DMS53 (cell line): ENCODE measurements around the gene ELOVL7.
"Not testable (repeated sequence)": the region's sequence is repeated elsewhere in the genome, so short reads cannot be mapped to it uniquely, and the experiment has no call there.

ENCODE experiments used
- DNase-seq: peaks from one replicate; lab custom pipeline; 2025; lab: John Stamatoyannopoulos, UW

Gene ELOVL7

DNA sequence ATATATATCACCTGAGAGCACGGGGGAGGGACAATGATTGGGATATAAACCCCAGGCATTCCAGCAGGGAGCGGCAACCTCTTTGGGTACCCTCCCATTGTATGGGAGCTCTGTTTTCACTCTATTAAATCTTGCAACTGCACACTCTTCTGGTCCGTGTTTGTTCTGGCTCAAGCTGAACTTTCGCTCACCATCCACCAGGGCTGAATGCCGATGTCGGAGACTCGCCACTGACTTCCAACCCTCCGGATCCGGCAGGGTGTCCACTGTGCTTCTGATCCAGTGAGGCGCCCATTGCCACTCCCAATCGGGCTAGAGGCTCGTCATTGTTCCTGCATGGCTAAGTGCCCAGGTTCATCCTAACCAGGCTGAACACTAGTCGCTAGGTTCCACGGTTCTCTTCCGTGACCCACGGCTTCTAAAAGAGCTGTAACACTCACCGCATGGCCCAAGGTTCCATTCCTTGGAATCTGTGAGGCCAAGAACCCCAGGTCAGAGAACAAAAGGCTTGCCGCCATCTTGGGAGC lies 48.6 kb downstream of the ELOVL7 start:
- not testable (repeated sequence) for DNase-seq

- DNase-seq = peak; percentile 9
These were observed 49.4 kb downstream of the ELOVL7 start for GRCh38 chr5:60794691-60795090.

DNA sequence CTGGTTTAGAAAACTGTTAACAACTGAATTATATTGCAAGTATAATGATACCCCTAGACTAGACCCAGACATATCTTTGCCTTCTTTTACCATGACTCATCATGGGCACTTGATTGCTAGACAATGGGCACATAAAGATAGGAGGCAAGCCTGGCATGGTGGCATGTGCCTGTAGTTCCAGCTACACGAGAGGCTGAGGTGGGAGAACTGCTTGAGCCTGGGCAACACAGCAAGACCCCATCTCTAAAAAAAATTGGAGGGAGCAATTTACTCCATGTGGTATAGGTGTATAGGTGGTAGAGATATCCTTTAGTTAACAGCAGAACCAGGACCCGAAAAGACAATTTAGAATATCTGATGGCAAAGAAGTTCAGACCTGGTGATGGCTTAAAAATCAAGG lies 51.6 kb downstream of the ELOVL7 start:
- DNase-seq = no peak

- peak; percentile 6 for DNase-seq
These were observed 54.5 kb downstream of the ELOVL7 start for GRCh38 chr5:60789551-60789950.

DNA sequence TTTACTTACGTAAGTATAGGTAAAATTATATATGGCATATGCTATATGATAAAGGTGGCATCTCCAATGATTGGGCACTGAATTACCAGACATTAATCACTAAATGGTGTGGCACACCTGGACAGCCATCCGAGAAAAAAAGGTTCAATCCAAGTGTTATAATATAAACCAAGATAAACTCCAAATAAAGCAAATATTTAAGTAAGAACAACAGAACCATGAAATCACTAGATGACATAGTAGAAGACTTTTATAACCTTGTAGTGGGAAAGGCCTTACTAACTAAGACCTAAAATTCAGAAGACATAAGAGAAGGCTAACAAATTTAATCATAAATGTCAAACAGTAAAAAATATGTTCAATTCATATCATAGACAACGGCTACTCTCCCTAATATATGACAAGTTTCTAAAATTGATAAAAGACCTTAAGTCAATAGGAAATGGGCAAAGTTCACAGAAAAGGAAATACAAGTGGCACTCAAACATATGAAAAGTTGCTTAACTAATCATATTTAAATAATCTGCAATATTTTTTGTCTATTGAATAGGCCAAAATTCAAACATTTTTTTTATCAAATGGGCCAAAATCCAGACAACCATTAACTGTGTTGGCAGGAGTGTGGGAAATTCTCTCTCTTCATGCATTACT lies 55.1 kb downstream of the ELOVL7 start:
- no peak for DNase-seq

GRCh38 chr5:60779466-60779865 lies 64.6 kb downstream of the ELOVL7 start:
- DNase-seq = no peak

GRCh38 chr5:60776343-60776742 lies 67.7 kb downstream of the ELOVL7 start:
- DNase-seq = no peak

DNA sequence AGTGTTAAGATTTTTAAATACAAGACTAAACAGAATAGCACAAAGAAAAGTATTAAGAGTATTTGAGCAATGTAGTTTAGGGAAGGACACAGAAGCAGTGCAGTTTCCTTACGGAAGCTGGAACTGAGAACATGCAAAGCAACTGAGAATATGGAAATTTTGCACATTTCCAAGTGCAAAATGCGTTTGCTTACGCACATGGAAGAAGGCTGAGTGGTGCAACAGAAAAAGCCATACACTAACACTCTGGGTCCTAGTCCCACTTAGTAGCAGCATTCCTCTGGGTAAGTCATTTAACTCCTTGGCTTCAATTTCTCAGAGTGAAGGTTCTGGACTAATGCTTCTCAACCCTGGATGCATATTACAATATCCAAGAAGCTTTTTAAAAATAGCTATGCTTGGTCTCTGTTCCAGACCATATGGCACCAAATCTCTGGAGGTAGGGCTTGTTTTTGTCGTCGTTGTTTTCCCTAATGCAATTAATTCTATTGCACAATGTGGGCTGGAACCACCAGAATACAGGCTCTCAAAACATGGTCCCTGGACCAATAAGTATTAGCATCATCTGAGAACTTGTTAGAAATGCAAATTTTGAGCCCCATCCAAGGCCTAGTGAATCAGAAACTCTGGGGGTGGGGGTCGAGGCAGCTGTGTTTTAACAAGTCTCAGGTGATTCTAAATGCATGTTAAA lies 78.9 kb downstream of the ELOVL7 start:
- no peak for DNase-seq

DNA sequence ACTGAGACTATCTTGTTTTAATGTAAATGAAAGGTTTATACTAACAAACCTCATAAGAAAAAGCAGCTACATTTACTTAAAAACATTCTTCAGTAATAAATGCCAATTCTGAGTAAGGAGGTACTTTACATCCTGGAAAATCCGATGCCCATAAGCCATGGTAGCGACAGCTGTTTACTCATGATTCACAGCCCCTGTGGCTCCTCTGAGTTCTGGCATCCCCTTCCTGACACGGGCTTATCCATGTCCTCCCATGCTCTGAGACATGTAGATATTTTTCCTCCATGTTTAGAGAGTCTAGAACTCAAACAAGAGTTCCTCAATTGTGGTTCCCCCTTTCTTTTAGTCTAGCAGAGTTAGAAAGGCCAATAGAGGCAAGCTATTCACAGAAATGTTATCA lies 81.0 kb downstream of the ELOVL7 start:
- no peak for DNase-seq

GRCh38 chr5:60754495-60754894 lies 89.6 kb downstream of the ELOVL7 start:
- DNase-seq = no peak

DNA sequence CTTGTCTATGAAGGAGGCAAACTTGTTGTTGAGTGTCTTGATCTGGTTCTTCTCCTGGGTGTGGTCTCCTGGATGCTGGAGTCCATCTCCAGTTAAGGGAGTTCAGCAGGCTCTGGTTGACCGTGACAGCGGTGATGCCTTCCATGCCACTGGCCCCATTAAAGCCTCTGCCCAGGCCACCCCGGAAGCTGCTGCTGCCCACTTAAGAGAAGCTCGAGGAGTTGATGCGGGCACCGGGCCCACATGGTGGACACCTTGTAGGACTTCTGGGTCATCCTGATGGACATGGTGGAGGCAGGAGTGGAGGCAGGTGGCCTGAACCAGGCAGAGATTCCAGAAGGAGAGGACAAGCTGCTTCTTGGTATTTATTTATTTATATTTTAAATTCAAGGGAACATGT lies 99.4 kb downstream of the ELOVL7 start:
- DNase-seq = no peak

DNA sequence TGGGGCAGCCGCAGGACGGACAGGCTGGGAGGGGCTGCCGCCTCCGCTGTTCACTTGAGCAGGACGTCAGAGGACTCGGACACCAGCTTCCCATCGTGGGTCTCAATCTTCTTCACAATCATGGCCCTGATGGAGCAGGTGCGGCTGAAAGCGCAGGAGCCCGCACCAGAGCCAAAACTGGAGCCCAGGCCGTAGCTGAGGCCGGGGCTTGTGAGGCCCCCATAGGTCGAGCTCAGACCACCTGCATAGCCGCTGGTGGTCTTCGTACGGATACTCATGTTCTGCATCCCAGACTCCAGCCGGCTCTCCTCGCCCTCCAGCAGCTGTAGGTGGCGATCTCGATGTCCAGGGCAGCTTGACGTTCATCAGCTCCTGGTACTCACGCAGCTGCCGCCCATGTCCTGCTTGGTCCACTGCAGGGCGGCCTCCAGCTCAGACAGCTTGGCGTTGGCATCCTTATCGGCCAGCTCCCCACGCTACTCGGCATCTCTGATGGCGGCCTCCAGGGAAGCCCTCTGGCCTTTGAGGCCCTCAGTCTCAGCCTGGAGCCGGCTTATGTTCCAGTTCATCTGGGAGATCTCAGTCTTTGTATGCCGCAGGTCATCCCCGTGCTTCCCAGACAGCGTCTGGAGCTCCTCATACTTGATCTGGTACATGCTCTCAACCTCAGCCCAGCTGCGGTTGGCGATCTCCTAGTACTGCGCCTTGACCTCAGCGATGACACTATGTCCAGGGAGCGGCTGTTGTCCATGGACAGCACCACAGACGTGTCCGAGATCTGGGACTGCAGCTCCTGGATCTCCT lies 100.4 kb downstream of the ELOVL7 start:
- no peak for DNase-seq

GRCh38 chr5:60740322-60740721 lies 103.7 kb downstream of the ELOVL7 start:
- no peak for DNase-seq

DNA sequence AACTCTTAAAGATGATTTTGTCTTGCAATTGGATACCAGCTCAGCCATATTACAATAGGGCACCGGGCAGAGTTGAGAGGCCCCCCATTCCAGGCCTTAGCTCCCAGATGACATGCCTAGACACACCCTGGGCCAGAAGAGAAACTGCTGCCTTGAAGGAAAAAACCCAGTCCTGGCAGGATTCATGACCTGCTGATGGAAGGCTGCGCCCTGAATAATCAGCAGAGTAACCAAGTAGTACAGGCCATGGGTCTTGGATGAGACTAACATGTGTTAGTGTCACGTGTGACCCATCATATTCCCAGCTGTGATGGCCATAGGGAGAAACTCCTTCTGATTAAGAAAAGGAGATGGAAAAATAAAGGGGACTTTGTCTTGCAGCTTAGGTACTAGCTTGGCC lies 105.1 kb downstream of the ELOVL7 start:
- DNase-seq = no peak

DNA sequence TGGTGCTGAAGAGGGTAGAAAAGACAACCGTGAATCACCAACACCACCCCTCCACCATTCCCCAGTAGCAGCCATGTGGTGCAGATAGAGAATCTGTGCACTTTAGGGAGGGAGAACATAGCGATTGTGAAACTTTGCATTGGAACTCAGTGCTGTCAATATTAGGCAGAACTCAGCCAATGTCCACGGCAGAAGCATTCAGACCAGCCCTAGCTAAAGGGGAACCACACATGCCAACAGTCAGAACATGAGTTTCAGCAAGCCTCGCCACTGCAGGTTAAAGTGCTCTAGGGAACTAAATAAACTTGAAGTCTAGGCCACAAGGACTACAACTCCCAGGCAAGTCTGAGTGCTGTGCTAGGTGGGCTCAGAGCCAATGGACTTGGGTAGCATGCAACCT lies 105.6 kb downstream of the ELOVL7 start:
- DNase-seq = no peak

- DNase-seq = not testable (repeated sequence)
These were observed 113.2 kb downstream of the ELOVL7 start for GRCh38 chr5:60730858-60731257.

GRCh38 chr5:60727033-60727679 lies 116.9 kb downstream of the ELOVL7 start:
- DNase-seq = peak; percentile 21

DNA sequence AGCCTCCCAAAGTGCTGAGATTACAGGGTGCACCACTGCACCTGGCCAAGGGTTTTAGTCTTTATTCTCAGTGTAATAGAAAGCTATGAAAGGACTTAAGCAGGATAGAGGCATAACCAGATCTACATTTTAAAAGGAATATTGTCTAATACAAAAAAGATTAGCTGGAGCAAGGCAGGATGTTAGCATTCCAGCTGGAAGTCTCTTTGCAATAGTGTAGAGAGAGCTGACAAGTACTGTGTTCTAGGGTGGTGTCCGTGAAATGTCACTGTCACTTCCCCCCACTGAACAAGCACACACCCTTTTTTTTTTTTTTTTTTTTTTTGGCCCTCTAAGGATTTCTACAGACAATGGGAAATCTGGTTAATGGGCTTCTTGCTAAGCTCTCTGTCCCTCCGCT lies 119.9 kb downstream of the ELOVL7 start:
- no peak for DNase-seq

GRCh38 chr5:60722416-60722815 lies 121.7 kb downstream of the ELOVL7 start:
- DNase-seq = peak; percentile 98

- peak; percentile 8 for DNase-seq
These were observed 124.7 kb downstream of the ELOVL7 start for GRCh38 chr5:60719329-60719728.

- DNase-seq = no peak
These were observed 125.7 kb downstream of the ELOVL7 start for GRCh38 chr5:60718166-60718892.
